A549 (cell line): ENCODE measurements around the gene RNF217.

Source experiments
- BCL3 ChIP-seq: fragments of >200 bp; sonication (Bioruptor Twin); formaldehyde crosslinking; IDR thresholded peaks from 3 replicates; pipeline ENCODE4 v1.6.1; 2016
- BHLHE40 ChIP-seq: IDR thresholded peaks from 2 replicates; pipeline ENCODE4 v1.6.1; 2012; ENCODE audit warnings: low read depth, low read length, inconsistent platforms
- ESRRA ChIP-seq: fragments of 150-350 bp; IDR thresholded peaks from 2 replicates; pipeline ENCODE4 v1.6.1; 2014; ENCODE audit warnings: mild to moderate bottlenecking, low read length, borderline replicate concordance
- MAZ ChIP-seq: fragments of 150-350 bp; IDR thresholded peaks from 2 replicates; pipeline ENCODE4 v1.6.1; 2014; ENCODE audit warnings: antibody characterized with exemption, low read depth, low read length, borderline replicate concordance
- NR3C1 ChIP-seq: fragments of >200 bp; sonication (Bioruptor Twin); formaldehyde crosslinking; IDR thresholded peaks from 3 replicates; pipeline ENCODE4 v1.6.1; 2017
- POLR2A ChIP-seq: IDR thresholded peaks from 2 replicates; pipeline ENCODE4 v1.6.1; 2012; ENCODE audit warnings: mild to moderate bottlenecking, low read length
- POLR2AphosphoS2 ChIP-seq: conservative IDR thresholded peaks from 2 replicates; pipeline ENCODE4 v1.6.1; 2012; ENCODE audit warnings: low read length, improper control_type of control experiment, inconsistent platforms
- RAD21 ChIP-seq, 2 experiments: fragments of >200 bp in 1 of 2; sonication (Bioruptor Twin) in 1 of 2; formaldehyde crosslinking in 1 of 2; IDR thresholded peaks in 1 of 2; conservative IDR thresholded peaks in 1 of 2; 2 replicates in 1 of 2; 3 replicates in 1 of 2; pipeline ENCODE4 v1.6.1; 2012 to 2018; ENCODE audit warnings: inconsistent platforms in 1 of 2
- RNF2 ChIP-seq: fragments of 200-600 bp; sonication (generic); IDR thresholded peaks from 2 replicates; pipeline ENCODE4 v1.6.1; 2016; ENCODE audit warnings: low read depth, mild to moderate bottlenecking, antibody characterized with exemption, moderate library complexity, borderline replicate concordance
- SMC3 ChIP-seq: fragments of >200 bp; sonication (Bioruptor Twin); formaldehyde crosslinking; IDR thresholded peaks from 3 replicates; pipeline ENCODE4 v1.6.1; 2018; ENCODE audit warnings: inconsistent platforms
- TF ChIP-seq, protein P1 (sequence below): fragments of >200 bp; sonication (Bioruptor Twin); formaldehyde crosslinking; IDR thresholded peaks from 3 replicates; pipeline ENCODE4 v1.5.1; 2016
- TF ChIP-seq, protein P2 (sequence below): IDR thresholded peaks from 2 replicates; pipeline ENCODE4 v1.6.1; 2012

DNA sequence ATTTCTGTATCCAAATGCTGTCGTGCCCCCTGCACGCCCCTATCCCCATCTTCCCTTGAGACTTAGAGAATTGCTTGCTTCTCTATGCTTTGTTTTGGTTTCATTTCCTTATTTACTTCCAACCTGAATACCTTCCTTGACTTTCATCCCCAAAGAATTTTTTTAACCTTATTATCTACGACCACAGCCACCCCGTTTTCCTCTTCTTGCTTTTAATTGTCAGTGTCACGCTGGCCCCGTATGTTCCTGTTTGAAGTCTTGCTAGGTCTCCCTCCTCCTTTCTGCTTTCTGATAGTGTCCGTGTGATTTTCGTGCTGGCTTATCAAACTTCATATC is 40.1 kb downstream of the RNF217 start:
- no peak for TF ChIP-seq RAD21 (conservative IDR thresholded peaks at IDR 0.05 in 1 of 2, IDR thresholded peaks at IDR 0.05 in 1 of 2)
- TF ChIP-seq, protein P1, sequence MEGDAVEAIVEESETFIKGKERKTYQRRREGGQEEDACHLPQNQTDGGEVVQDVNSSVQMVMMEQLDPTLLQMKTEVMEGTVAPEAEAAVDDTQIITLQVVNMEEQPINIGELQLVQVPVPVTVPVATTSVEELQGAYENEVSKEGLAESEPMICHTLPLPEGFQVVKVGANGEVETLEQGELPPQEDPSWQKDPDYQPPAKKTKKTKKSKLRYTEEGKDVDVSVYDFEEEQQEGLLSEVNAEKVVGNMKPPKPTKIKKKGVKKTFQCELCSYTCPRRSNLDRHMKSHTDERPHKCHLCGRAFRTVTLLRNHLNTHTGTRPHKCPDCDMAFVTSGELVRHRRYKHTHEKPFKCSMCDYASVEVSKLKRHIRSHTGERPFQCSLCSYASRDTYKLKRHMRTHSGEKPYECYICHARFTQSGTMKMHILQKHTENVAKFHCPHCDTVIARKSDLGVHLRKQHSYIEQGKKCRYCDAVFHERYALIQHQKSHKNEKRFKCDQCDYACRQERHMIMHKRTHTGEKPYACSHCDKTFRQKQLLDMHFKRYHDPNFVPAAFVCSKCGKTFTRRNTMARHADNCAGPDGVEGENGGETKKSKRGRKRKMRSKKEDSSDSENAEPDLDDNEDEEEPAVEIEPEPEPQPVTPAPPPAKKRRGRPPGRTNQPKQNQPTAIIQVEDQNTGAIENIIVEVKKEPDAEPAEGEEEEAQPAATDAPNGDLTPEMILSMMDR = no peak
- TF ChIP-seq POLR2A = no peak
- no peak for TF ChIP-seq SMC3
- TF ChIP-seq NR3C1 = no peak
- TF ChIP-seq, protein P2, sequence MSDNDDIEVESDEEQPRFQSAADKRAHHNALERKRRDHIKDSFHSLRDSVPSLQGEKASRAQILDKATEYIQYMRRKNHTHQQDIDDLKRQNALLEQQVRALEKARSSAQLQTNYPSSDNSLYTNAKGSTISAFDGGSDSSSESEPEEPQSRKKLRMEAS = no peak
- no peak for TF ChIP-seq ESRRA
- no peak for TF ChIP-seq BHLHE40
- no peak for TF ChIP-seq MAZ
- no peak for TF ChIP-seq POLR2AphosphoS2
- TF ChIP-seq RNF2 = no peak
- no peak for TF ChIP-seq BCL3
